Right kidney (tissue), 1 donor: ENCODE measurements around the gene ADAM15.

Experiments
- DNase-seq: peaks from one replicate; pipeline ENCODE4 v3.0.0-alpha.2; 2016

ADAM15 gene

DNA sequence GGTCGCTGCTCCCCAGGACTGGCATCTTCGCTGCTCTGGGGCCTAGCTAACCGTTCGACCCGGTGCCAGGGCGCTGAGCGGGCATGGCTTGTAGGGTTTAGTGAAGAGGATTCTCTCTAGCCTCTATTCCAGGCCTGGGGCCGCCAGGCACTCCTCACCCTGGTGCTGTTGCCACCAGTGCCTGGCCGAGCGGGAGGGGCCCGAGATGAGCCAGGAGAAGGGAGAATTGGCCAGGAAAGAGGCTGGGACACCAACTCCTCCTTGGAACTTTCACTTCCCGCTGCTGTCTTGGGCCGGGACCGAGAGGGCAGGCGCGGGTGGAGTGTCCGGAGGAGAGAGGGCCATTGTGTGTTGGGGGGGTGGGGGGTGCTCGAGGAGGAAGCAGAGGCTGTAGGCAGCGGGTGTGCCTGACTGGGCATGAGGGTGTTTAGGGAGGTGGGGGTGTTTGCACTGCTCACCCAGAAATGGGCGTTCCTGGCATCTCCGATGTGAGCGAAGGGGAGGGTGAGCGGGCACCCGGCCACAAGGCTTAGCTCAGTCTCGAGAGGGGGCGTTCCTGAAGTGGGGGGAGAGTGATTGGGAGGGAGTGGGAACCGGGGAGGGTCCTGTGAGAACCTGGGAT lies 772 bp downstream of the ADAM15 start:
- no peak for DNase-seq

DNA sequence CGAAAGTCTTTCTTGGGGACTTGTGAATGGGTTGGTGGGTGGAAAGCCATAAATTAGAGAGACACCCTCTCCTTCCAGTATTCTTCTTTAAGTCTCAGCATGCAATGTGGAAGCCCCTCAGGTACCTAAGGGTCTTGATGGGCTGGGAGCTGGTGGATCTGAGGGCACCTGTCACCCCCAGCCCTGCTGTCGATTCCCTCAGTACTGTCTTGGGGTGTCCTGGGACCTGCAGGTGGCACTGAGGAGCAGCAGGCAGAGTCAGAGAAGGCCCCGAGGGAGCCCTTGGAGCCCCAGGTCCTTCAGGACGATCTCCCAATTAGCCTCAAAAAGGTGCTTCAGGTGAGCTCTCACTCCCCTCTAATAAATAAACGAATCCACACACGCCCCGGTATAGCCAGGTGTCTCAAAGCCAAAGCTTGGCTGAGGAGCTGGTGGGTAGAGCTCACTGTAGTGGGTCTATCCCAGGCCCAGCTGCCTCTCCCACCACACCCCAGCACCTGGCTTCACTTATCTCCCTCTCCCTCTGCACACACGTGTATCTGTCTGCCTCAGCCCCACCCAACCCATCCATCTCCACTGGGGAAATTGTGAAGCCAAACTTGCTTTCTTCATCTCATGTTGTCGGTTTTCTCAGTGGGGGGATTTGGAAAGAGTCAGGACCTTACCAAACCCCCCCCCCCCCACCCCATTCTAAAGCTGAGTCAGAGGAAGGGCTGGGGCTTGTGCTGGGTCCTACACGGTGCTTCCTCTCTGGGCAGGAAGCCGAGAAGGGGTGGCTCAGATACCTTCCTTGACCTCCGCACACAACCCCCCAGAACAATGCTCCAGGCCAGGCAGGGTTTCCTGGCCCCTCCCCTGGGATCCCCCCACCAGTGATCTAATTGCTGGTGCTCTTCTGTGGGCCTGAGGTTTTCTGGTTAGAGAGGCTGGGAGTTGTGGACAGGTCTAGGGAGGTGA lies 1.6 kb downstream of the ADAM15 start:
- no peak for DNase-seq

- no peak for DNase-seq
Measured at GRCh38 chr1:155053531-155054105, 2.5 kb downstream of the ADAM15 start.

- no peak for DNase-seq
Measured at GRCh38 chr1:155057104-155057503, 6.0 kb downstream of the ADAM15 start.

DNA sequence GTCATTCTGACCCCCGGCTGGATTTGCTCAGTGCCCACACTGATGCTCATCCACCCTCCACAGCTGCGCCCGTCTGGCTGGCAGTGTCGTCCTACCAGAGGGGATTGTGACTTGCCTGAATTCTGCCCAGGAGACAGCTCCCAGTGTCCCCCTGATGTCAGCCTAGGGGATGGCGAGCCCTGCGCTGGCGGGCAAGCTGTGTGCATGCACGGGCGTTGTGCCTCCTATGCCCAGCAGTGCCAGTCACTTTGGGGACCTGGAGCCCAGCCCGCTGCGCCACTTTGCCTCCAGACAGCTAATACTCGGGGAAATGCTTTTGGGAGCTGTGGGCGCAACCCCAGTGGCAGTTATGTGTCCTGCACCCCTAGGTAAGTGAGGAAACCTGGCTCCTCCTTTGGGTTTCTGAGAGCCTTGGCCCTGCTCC lies 6.7 kb downstream of the ADAM15 start:
- DNase-seq = no peak

DNA sequence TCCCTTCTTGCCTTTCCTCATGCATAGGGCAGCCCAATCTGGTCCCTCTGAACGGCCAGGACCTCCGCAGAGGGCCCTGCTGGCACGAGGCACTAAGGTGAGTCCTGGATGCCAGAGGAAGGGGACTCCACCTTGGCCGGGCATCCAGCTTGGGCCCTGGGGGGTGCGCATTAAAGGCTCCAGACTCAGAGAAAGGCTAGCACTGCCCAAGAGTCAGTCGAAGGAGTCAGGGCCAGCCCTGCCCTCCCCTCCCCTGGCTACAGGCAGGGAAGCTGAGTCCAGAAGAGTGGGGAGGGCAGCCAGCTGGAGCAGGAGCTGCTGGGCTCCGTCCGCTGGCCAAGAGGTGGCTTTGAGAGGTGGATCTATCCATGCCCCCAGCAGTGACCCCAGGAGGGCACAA lies 9.6 kb downstream of the ADAM15 start:
- DNase-seq = no peak

- DNase-seq = peak; percentile 80
Measured at GRCh38 chr1:155061381-155062150, 10.4 kb downstream of the ADAM15 start.

- DNase-seq = peak; percentile 64
Measured at GRCh38 chr1:155062151-155062686, 11.1 kb downstream of the ADAM15 start.

DNA sequence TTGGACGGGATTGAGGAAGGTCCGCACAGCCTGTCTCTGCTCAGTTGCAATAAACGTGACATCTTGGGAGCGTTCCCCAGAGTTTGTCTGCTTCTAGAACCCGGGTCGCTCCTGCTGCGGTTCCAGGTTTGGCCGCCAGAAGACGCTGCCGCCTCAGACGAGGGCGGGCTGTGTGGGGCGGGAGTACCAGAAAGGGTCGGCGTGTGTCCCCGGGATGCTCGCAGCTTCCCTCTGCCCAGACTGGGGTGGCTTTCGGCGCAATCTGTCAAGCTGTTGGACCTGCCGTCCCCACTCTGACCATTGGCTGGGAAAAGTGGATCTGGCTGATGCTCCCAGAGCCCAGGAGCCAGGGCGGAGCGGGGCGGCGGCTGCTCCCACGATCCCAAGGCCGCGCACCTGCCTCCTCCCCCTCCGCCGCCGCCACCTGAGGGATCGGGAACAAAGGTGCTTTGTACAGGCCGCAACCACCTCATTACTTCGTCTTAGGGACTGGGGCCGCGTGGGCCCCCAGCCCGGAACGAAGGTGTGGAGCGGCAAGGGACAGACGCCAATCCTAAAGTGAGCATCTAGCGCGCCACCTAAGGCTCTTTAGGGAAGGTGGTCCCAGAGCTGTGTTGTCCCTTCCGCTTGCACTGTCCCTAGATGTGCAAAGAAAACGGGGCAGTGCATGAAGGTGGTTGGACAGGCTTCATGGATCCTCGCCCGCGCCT lies 11.7 kb downstream of the ADAM15 start:
- DNase-seq = peak; percentile 77

GRCh38 chr1:155063550-155064110 lies 12.5 kb downstream of the ADAM15 start, which contains the start of gene EFNA4:
Gene EFNA4 (plus strand): TSS chr1:155063740. CDS start chr1:155063824, 84 bp downstream.
- DNase-seq = peak; percentile 94

DNA sequence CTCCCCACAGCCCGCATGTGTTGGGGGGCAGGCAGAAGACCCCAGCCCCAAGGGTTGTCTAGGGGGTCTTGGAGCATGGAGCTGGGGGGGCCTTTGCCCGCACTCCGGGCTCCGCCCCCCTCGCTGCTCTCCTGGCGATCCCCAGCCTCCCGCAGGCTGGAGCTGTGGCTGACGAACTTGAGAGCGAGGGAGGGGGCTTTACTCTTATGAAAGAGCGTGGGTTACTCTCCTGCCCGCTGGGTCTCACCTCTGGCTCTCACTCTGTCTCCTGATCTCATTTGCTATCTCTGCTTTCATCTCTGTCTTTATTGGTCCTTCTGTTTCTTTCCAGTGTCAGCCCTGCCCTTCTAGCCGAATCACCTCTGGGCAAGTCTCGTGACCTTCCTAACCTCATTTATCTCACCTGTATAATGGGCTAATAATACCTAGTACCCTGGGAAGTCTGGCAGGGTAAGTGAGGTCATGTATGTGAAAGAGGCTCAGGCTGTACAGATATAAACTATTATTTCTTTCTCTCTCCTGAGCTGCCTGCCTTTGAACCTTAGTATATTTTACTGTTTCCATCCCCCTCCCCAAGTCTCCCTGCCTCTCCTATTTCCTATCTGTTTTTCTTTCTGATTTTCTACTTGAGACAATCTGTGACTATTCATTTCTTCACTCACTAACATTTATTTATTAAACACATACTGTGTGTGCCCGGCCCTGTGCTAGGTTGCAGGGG lies 13.2 kb downstream of the ADAM15 start:
- DNase-seq = no peak

DNA sequence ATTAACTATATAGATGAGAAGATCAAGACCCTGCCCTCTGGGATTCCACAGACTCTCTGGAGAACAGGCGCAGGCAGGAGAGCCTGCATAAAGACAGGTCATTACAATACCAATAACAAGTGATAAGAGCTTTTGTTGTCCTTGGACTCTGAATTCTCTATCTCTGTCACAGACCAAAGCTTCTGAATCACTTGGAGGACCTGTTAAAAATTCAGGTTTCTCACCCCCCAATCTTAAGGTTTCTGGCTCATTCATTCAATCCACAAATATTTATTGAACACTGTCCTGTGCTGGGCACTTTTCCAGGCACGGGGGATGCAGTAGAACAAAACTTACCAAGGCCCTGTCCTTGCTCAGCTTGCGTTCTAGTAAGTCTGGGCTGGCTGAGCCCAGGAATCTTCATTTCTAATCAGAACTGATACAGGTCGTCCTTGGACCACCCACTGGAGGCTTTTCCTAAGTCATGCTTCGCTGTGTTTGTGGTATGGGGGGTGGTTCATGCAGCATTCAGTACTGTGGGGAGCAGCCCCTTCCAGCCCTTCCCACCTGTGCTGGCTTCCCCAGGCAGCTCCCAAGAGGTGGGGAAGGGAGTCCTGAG lies 13.8 kb downstream of the ADAM15 start:
- no peak for DNase-seq

- DNase-seq = no peak
Measured at GRCh38 chr1:155066777-155067176, 15.7 kb downstream of the ADAM15 start.

DNA sequence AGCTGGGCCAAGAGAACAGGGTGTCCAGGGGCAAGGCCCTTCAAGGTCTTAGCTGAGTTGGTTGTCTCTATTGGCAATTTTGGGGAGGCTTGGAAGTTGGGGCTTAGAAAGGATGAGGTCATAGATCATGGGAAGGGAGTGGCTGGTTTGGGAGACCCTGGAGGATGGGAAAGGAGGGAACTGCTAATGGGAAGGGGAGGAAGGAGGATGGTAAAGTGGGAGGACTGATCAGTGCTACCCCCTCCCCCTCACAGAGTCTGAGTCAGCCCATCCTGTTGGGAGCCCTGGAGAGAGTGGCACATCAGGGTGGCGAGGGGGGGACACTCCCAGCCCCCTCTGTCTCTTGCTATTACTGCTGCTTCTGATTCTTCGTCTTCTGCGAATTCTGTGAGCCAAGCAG lies 17.5 kb downstream of the ADAM15 start:
- DNase-seq = no peak

DNA sequence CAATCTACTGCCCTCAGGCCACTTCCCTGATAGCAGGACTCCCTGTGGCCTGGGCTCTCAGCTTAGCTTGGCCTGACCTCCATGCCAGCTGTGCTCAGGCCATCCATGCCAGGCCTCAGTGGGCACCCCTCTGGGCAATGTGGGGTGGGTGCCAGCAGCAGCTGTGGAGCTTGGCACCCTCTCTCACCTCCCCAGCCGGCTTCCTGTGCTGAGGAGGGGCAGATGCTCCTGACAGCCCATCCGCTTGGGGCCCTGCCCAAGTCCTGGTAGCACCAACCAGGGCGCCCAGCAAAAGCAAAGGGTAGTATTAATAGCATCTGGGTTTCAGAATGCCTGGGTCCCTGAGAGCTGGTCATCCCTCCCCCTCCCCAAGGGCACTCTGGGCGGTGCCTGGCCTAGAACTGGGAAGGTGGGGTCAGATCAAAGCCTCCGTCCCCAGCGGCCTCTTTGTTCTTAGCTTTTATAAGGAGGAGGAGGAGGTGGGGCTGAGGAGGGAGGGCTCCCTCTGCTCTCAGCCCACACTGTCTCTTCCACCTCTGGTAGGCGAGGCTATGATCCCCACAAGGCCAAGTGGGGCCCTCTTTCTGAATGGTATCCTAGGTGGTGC lies 18.5 kb downstream of the ADAM15 start:
- DNase-seq = no peak

DNA sequence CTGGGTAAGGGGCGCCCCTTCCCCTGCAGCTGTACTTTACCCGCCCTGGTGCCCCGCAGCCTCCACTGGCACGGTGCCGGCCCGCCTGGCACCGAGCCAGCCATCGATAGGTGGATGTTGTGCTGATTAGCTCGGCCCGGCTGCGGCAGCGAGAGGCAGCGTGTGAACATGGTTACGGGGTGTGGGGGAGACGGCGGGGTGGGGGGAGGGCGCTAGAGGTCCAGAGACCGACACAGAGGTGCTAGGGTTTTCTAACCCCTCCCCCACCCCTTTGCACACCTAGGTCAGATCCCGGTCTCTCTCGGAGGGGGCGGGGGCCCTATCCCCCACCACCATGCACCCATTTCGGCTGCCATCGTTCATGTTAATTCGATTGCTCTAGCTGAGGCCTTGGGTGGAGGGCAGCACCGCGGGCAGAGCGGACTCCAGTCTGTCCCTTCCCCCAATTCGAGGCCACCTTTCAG lies 19.1 kb downstream of the ADAM15 start:
- no peak for DNase-seq

GRCh38 chr1:155070721-155071569 lies 19.8 kb downstream of the ADAM15 start:
- peak; percentile 76 for DNase-seq

GRCh38 chr1:155071701-155072100 lies 20.6 kb downstream of the ADAM15 start:
- DNase-seq = no peak
